HEK293 (cell line): ENCODE measurements around the gene BBOX1.

ENCODE experiments used
- CTCF ChIA-PET: fragments of 350-600 bp; formaldehyde crosslinking; extraction: SDS; loops from one replicate; lab custom pipeline; 2021; ENCODE audit warnings: antibody characterized with exemption; lab: Yijun Ruan, JAX
- POLR2A ChIA-PET: fragments of 300-600 bp; formaldehyde crosslinking; extraction: SDS; loops from one replicate; lab custom pipeline; 2020; ENCODE audit warnings: antibody characterized with exemption, inconsistent platforms; lab: Yijun Ruan, JAX
- H3K27ac ChIP-seq: fragments of 200-500 bp; sonication (Bioruptor generic); 2 replicates; pipeline ENCODE4 v1.5.1; 2014; ENCODE audit warnings: low read depth, low read length, control low read depth, inconsistent platforms; ENCODE audit errors: extremely low read depth
- H3K36me3 ChIP-seq, 2 experiments: fragments of 200-500 bp in 1 of 2; sonication (Bioruptor generic) in 1 of 2; 1 replicate in 1 of 2; 2 replicates in 1 of 2; pipeline ENCODE4 v1.5.1; 2014 to 2017; ENCODE audit warnings: inconsistent platforms in 2 of 2, low read length in 2 of 2; ENCODE audit not compliant: control insufficient read depth in 2 of 2, insufficient read depth in 1 of 2
- H3K4me1 ChIP-seq: fragments of 200-500 bp; sonication (Bioruptor generic); 2 replicates; pipeline ENCODE4 v1.5.1; 2014; ENCODE audit warnings: mild to moderate bottlenecking, low read length, inconsistent platforms; ENCODE audit not compliant: control insufficient read depth, insufficient read depth
- H3K4me3 ChIP-seq: 2 replicates; pipeline ENCODE4 v1.5.1; 2011; ENCODE audit warnings: low read depth, mild to moderate bottlenecking, control low read depth, low read length, moderate library complexity
- H3K9me3 ChIP-seq: fragments of 200-500 bp; sonication (Bioruptor generic); 2 replicates; pipeline ENCODE4 v1.5.1; 2014; ENCODE audit warnings: low read depth, low read length, inconsistent platforms; ENCODE audit not compliant: control insufficient read depth, insufficient read depth
- KLF10 ChIP-seq: fragments of 450-650 bp; IDR thresholded peaks from 2 replicates; pipeline ENCODE4 v1.5.1; 2018; ENCODE audit warnings: missing biosample characterization, mild to moderate bottlenecking, missing genetic modification characterization
- KLF8 ChIP-seq: fragments of 450-650 bp; formaldehyde crosslinking; IDR thresholded peaks from 2 replicates; pipeline ENCODE4 v1.5.1; 2016; ENCODE audit warnings: missing biosample characterization, missing genetic modification characterization
- KLF9 ChIP-seq: fragments of 450-650 bp; formaldehyde crosslinking; IDR thresholded peaks from 2 replicates; pipeline ENCODE4 v1.5.1; 2016; ENCODE audit warnings: missing biosample characterization, missing genetic modification characterization, low read depth
- MZF1 ChIP-seq: fragments of 450-650 bp; formaldehyde crosslinking; IDR thresholded peaks from 2 replicates; pipeline ENCODE4 v1.5.1; 2017; ENCODE audit warnings: missing biosample characterization, missing genetic modification characterization, borderline replicate concordance
- OSR2 ChIP-seq: fragments of 450-650 bp; formaldehyde crosslinking; IDR thresholded peaks from 2 replicates; pipeline ENCODE4 v1.5.1; 2016; ENCODE audit warnings: missing biosample characterization, missing genetic modification characterization
- SETDB1 ChIP-seq: IDR thresholded peaks from one replicate; pipeline ENCODE4 v1.6.1; 2017; ENCODE audit warnings: mild to moderate bottlenecking, low read length, moderate library complexity, mixed read lengths; ENCODE audit not compliant: insufficient read length
- SP7 ChIP-seq: fragments of 450-650 bp; formaldehyde crosslinking; IDR thresholded peaks from 2 replicates; pipeline ENCODE4 v1.5.1; 2016; ENCODE audit warnings: missing biosample characterization, missing genetic modification characterization
- TRIM28 ChIP-seq: IDR thresholded peaks from 2 replicates; pipeline ENCODE4 v1.6.1; 2011; ENCODE audit warnings: low read length, control low read depth, borderline replicate concordance
- WT1 ChIP-seq: fragments of 450-650 bp; formaldehyde crosslinking; IDR thresholded peaks from 2 replicates; pipeline ENCODE4 v1.5.1; 2016; ENCODE audit warnings: missing biosample characterization, missing genetic modification characterization
- ZNF2 ChIP-seq: fragments of 450-650 bp; formaldehyde crosslinking; IDR thresholded peaks from 2 replicates; pipeline ENCODE4 v1.5.1; 2016; ENCODE audit warnings: missing biosample characterization, missing genetic modification characterization
- ZNF324 ChIP-seq: fragments of 450-650 bp; formaldehyde crosslinking; IDR thresholded peaks from 2 replicates; pipeline ENCODE4 v1.5.1; 2016; ENCODE audit warnings: missing biosample characterization, missing genetic modification characterization
- ZNF610 ChIP-seq: fragments of 450-650 bp; formaldehyde crosslinking; IDR thresholded peaks from 2 replicates; pipeline ENCODE4 v1.5.1; 2016; ENCODE audit warnings: missing biosample characterization, missing genetic modification characterization, borderline replicate concordance
- ZNF626 ChIP-seq: fragments of 450-650 bp; sonication (Bioruptor Pico); formaldehyde crosslinking; IDR thresholded peaks from 2 replicates; pipeline ENCODE4 v1.5.1; 2018; ENCODE audit warnings: missing biosample characterization, missing genetic modification characterization, inconsistent platforms
- ZNF792 ChIP-seq: fragments of 450-650 bp; formaldehyde crosslinking; IDR thresholded peaks from 2 replicates; pipeline ENCODE4 v1.5.1; 2016; ENCODE audit warnings: missing biosample characterization, missing genetic modification characterization
- ZNF843 ChIP-seq: fragments of 450-650 bp; formaldehyde crosslinking; IDR thresholded peaks from 2 replicates; pipeline ENCODE4 v1.5.1; 2016; ENCODE audit warnings: missing biosample characterization, missing genetic modification characterization
- ZSCAN23 ChIP-seq: fragments of 450-650 bp; formaldehyde crosslinking; IDR thresholded peaks from 2 replicates; pipeline ENCODE4 v1.5.1; 2016; ENCODE audit warnings: missing biosample characterization, missing genetic modification characterization
- ZXDB ChIP-seq: fragments of 450-650 bp; formaldehyde crosslinking; IDR thresholded peaks from 2 replicates; pipeline ENCODE4 v1.5.1; 2016; ENCODE audit warnings: missing biosample characterization, missing genetic modification characterization
- TF ChIP-seq, protein P1 (sequence below): fragments of 450-650 bp; formaldehyde crosslinking; IDR thresholded peaks from 2 replicates; pipeline ENCODE4 v1.5.1; 2016; ENCODE audit warnings: missing biosample characterization, missing genetic modification characterization
- TF ChIP-seq, protein P2 (sequence below): fragments of 450-650 bp; formaldehyde crosslinking; conservative IDR thresholded peaks from 2 replicates; pipeline ENCODE4 v1.5.1; 2016; ENCODE audit warnings: low read depth, missing biosample characterization, missing genetic modification characterization
- TF ChIP-seq, protein P3 (sequence below): fragments of 450-650 bp; formaldehyde crosslinking; IDR thresholded peaks from 2 replicates; pipeline ENCODE4 v1.5.1; 2016; ENCODE audit warnings: missing biosample characterization, missing genetic modification characterization
- TF ChIP-seq, protein P4 (sequence below): fragments of 450-650 bp; formaldehyde crosslinking; conservative IDR thresholded peaks from 2 replicates; pipeline ENCODE4 v1.5.1; 2016; ENCODE audit warnings: low read depth, missing biosample characterization, missing genetic modification characterization
- TF ChIP-seq, protein P5 (sequence below): fragments of 450-650 bp; formaldehyde crosslinking; IDR thresholded peaks from 2 replicates; pipeline ENCODE4 v1.5.1; 2016; ENCODE audit warnings: missing biosample characterization, missing genetic modification characterization

The BBOX1 gene

DNA sequence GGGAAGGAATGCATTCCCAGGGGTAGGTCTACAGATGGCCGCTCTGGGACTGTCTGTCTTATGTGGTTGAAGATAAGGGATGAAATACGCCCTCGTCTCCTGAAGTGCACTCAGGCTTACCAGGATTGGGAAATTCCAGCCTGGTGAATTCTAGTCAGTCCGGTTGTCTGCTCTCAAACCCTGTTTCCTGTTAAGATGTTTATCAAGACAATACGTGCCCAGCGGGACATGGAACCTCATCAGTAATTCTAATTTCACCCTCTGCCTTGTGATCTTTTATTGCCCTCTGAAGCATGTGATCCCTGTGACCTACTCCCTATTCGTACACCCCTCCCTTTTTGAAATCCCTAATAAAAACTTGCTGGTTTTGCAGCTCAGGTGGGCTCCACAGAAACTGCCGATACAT lies 95.3 kb downstream of the BBOX1 start (continued):
- TF ChIP-seq, protein P1, sequence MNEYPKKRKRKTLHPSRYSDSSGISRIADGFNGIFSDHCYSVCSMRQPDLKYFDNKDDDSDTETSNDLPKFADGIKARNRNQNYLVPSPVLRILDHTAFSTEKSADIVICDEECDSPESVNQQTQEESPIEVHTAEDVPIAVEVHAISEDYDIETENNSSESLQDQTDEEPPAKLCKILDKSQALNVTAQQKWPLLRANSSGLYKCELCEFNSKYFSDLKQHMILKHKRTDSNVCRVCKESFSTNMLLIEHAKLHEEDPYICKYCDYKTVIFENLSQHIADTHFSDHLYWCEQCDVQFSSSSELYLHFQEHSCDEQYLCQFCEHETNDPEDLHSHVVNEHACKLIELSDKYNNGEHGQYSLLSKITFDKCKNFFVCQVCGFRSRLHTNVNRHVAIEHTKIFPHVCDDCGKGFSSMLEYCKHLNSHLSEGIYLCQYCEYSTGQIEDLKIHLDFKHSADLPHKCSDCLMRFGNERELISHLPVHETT (tag by site-specific recombination): peak; percentile 60; the same call in 1 of the 2 replicates
- peak; percentile 98 for TF ChIP-seq SETDB1
- 0 out of 2 replicates have a peak, but pooled peaks have one; percentile 18 for TF ChIP-seq MZF1 (tag by site-specific recombination)
- peak; percentile 31; the same call in 1 of the 2 replicates for TF ChIP-seq ZXDB (tag by site-specific recombination)
- 0 out of 2 replicates have a peak, but pooled peaks have one; percentile 27 for TF ChIP-seq ZNF324 (tag by site-specific recombination)
- TF ChIP-seq ZNF610 (tag by site-specific recombination): 0 out of 2 replicates have a peak, but pooled peaks have one; percentile 22
- peak; percentile 78 for TF ChIP-seq WT1 (tag by site-specific recombination)
- peak; percentile 97 for TF ChIP-seq TRIM28
- 0 out of 2 replicates have a peak, but pooled peaks have one; percentile 10 for TF ChIP-seq OSR2 (tag by site-specific recombination)
- TF ChIP-seq, protein P2, sequence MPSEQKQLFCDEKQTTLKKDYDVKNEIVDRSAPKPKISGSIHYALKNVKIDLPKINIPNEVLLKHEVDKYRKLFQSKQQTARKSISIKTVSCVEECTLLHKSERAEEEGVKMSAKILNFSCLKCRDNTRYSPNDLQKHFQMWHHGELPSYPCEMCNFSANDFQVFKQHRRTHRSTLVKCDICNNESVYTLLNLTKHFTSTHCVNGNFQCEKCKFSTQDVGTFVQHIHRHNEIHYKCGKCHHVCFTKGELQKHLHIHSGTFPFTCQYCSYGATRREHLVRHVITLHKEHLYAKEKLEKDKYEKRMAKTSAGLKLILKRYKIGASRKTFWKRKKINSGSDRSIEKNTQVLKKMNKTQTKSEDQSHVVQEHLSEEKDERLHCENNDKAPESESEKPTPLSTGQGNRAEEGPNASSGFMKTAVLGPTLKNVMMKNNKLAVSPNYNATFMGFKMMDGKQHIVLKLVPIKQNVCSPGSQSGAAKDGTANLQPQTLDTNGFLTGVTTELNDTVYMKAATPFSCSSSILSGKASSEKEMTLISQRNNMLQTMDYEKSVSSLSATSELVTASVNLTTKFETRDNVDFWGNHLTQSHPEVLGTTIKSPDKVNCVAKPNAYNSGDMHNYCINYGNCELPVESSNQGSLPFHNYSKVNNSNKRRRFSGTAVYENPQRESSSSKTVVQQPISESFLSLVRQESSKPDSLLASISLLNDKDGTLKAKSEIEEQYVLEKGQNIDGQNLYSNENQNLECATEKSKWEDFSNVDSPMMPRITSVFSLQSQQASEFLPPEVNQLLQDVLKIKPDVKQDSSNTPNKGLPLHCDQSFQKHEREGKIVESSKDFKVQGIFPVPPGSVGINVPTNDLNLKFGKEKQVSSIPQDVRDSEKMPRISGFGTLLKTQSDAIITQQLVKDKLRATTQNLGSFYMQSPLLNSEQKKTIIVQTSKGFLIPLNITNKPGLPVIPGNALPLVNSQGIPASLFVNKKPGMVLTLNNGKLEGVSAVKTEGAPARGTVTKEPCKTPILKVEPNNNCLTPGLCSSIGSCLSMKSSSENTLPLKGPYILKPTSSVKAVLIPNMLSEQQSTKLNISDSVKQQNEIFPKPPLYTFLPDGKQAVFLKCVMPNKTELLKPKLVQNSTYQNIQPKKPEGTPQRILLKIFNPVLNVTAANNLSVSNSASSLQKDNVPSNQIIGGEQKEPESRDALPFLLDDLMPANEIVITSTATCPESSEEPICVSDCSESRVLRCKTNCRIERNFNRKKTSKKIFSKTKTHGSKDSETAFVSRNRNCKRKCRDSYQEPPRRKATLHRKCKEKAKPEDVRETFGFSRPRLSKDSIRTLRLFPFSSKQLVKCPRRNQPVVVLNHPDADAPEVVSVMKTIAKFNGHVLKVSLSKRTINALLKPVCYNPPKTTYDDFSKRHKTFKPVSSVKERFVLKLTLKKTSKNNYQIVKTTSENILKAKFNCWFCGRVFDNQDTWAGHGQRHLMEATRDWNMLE (tag by site-specific recombination): 0 out of 2 replicates have a peak, but pooled peaks have one; percentile 24
- 0 out of 2 replicates have a peak, but pooled peaks have one; percentile 27 for TF ChIP-seq KLF10
- peak; percentile 94; the same call in 1 of the 2 replicates for TF ChIP-seq ZNF626 (tag by site-specific recombination)
- TF ChIP-seq ZSCAN23 (tag by site-specific recombination): 0 out of 2 replicates have a peak, but pooled peaks have one; percentile 66
- peak; percentile 58 for TF ChIP-seq SP7
- TF ChIP-seq KLF8: peak; percentile 50; the same call in 1 of the 2 replicates

DNA sequence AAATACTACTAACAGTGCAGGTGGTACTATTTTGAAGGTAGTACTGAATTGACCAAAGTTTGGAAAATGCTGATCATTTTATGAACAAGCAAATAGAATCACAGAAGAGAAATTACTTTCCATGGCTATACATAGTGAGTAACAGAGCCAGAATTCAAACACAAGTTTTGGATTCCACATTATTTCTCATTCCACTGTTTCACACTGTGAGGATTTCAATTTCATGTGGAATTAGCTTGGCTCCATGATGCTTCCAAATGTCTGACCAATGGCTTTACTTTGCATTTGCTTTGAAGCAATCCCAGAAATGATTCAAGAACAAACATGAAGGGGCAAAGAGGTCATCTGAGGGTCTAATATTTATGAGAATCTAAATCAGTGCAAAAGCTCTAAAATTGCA lies 98.1 kb downstream of the BBOX1 start:
- TF ChIP-seq, protein P3, sequence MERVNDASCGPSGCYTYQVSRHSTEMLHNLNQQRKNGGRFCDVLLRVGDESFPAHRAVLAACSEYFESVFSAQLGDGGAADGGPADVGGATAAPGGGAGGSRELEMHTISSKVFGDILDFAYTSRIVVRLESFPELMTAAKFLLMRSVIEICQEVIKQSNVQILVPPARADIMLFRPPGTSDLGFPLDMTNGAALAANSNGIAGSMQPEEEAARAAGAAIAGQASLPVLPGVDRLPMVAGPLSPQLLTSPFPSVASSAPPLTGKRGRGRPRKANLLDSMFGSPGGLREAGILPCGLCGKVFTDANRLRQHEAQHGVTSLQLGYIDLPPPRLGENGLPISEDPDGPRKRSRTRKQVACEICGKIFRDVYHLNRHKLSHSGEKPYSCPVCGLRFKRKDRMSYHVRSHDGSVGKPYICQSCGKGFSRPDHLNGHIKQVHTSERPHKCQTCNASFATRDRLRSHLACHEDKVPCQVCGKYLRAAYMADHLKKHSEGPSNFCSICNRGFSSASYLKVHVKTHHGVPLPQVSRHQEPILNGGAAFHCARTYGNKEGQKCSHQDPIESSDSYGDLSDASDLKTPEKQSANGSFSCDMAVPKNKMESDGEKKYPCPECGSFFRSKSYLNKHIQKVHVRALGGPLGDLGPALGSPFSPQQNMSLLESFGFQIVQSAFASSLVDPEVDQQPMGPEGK: no peak
- TF ChIP-seq, protein P4, sequence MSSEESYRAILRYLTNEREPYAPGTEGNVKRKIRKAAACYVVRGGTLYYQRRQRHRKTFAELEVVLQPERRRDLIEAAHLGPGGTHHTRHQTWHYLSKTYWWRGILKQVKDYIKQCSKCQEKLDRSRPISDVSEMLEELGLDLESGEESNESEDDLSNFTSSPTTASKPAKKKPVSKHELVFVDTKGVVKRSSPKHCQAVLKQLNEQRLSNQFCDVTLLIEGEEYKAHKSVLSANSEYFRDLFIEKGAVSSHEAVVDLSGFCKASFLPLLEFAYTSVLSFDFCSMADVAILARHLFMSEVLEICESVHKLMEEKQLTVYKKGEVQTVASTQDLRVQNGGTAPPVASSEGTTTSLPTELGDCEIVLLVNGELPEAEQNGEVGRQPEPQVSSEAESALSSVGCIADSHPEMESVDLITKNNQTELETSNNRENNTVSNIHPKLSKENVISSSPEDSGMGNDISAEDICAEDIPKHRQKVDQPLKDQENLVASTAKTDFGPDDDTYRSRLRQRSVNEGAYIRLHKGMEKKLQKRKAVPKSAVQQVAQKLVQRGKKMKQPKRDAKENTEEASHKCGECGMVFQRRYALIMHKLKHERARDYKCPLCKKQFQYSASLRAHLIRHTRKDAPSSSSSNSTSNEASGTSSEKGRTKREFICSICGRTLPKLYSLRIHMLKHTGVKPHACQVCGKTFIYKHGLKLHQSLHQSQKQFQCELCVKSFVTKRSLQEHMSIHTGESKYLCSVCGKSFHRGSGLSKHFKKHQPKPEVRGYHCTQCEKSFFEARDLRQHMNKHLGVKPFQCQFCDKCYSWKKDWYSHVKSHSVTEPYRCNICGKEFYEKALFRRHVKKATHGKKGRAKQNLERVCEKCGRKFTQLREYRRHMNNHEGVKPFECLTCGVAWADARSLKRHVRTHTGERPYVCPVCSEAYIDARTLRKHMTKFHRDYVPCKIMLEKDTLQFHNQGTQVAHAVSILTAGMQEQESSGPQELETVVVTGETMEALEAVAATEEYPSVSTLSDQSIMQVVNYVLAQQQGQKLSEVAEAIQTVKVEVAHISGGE (tag by site-specific recombination): no peak
- TF ChIP-seq KLF9 (tag by site-specific recombination) (no peak), ZNF843 (no peak), ZNF2 (tag by site-specific recombination) (no peak), ZNF792 (tag by site-specific recombination) (no peak)
- TF ChIP-seq, protein P5, sequence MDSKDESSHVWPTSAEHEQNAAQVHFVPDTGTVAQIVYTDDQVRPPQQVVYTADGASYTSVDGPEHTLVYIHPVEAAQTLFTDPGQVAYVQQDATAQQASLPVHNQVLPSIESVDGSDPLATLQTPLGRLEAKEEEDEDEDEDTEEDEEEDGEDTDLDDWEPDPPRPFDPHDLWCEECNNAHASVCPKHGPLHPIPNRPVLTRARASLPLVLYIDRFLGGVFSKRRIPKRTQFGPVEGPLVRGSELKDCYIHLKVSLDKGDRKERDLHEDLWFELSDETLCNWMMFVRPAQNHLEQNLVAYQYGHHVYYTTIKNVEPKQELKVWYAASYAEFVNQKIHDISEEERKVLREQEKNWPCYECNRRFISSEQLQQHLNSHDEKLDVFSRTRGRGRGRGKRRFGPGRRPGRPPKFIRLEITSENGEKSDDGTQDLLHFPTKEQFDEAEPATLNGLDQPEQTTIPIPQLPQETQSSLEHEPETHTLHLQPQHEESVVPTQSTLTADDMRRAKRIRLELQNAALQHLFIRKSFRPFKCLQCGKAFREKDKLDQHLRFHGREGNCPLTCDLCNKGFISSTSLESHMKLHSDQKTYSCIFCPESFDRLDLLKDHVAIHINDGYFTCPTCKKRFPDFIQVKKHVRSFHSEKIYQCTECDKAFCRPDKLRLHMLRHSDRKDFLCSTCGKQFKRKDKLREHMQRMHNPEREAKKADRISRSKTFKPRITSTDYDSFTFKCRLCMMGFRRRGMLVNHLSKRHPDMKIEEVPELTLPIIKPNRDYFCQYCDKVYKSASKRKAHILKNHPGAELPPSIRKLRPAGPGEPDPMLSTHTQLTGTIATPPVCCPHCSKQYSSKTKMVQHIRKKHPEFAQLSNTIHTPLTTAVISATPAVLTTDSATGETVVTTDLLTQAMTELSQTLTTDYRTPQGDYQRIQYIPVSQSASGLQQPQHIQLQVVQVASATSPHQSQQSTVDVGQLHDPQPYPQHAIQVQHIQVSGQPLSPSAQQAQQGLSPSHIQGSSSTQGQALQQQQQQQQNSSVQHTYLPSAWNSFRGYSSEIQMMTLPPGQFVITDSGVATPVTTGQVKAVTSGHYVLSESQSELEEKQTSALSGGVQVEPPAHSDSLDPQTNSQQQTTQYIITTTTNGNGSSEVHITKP (tag by site-specific recombination): no peak
- Histone ChIP-seq H3K9me3 (no peaks in the 10 kb centered on the region), H3K27ac (peak overlapping the region; percentile 60), H3K36me3 (no peaks in the 10 kb centered on the region), H3K4me1 (peaks cover 18% of the 10 kb centered on the region), H3K4me3 (no peak overlapping the region)
- ChIA-PET CTCF (no interaction called here), POLR2A (no interaction called here)
